ENCODE measurements around the gene SRD5A1. TPM values are rescaled to one million over a fixed set of nuclear protein-coding genes. Genes with fewer than 3 reads are reported as not detected.

SRD5A1 gene
- total RNA-seq, 1 donor from 2014 or later = 21.6 TPM

DNA sequence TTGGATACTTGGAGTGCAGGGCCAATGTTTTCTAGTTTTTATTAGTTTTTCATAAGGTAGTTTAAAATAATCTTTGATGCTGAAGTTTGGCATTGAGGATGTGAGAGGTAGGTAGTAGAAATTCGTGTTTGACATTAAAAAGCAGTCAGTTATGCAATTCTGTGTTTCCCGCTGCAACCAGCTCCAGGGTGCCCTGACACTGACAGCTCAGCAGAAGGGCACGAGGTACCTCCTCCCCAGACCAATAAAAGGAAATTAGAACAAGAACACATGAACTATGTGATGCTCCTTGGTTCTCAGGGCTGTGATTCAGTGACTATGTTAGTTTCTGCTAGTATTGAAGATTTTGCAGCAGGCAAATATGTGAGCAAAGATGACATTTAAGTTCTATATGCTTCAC is 40.6 kb upstream of the SRD5A1 start:
- no peaks in the 10 kb centered on the region for H3K4me1 Mint-ChIP-seq (ENCODE audit: unreplicated experiment)
- TF ChIP-seq, protein P1, sequence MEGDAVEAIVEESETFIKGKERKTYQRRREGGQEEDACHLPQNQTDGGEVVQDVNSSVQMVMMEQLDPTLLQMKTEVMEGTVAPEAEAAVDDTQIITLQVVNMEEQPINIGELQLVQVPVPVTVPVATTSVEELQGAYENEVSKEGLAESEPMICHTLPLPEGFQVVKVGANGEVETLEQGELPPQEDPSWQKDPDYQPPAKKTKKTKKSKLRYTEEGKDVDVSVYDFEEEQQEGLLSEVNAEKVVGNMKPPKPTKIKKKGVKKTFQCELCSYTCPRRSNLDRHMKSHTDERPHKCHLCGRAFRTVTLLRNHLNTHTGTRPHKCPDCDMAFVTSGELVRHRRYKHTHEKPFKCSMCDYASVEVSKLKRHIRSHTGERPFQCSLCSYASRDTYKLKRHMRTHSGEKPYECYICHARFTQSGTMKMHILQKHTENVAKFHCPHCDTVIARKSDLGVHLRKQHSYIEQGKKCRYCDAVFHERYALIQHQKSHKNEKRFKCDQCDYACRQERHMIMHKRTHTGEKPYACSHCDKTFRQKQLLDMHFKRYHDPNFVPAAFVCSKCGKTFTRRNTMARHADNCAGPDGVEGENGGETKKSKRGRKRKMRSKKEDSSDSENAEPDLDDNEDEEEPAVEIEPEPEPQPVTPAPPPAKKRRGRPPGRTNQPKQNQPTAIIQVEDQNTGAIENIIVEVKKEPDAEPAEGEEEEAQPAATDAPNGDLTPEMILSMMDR (IDR thresholded peaks at IDR 0.05; ENCODE audit: unreplicated experiment) = no peak
- no peak overlapping the region for H3K4me3 Mint-ChIP-seq (ENCODE audit: unreplicated experiment)
- H3K27ac Mint-ChIP-seq (ENCODE audit: unreplicated experiment) = no peak overlapping the region
- DNase-seq (ENCODE audit: low spot score) = no peak
- peaks cover 13% of the 10 kb centered on the region for H3K36me3 Mint-ChIP-seq (ENCODE audit: low read depth, unreplicated experiment)
- H3K27me3 Mint-ChIP-seq (ENCODE audit: unreplicated experiment) = no peaks in the 10 kb centered on the region
- no peaks in the 10 kb centered on the region for H3K9me3 Mint-ChIP-seq (ENCODE audit: unreplicated experiment)

GRCh38 chr5:6593148-6594016 is 39.9 kb upstream of the SRD5A1 start:
- H3K9me3 Mint-ChIP-seq (ENCODE audit: unreplicated experiment) = no peaks in the 10 kb centered on the region
- peaks cover 18% of the 10 kb centered on the region for H3K36me3 Mint-ChIP-seq (ENCODE audit: low read depth, unreplicated experiment)
- no peak overlapping the region for H3K27ac Mint-ChIP-seq (ENCODE audit: unreplicated experiment)
- DNase-seq (ENCODE audit: low spot score) = no peak
- H3K4me1 Mint-ChIP-seq (ENCODE audit: unreplicated experiment) = no peaks in the 10 kb centered on the region
- H3K27me3 Mint-ChIP-seq (ENCODE audit: unreplicated experiment) = no peaks in the 10 kb centered on the region
- TF ChIP-seq, protein P1 (IDR thresholded peaks at IDR 0.05; ENCODE audit: unreplicated experiment) = no peak
- no peak overlapping the region for H3K4me3 Mint-ChIP-seq (ENCODE audit: unreplicated experiment)

- Mint-ChIP-seq H3K4me1 (ENCODE audit: unreplicated experiment) (no peaks in the 10 kb centered on the region), H3K27me3 (ENCODE audit: unreplicated experiment) (no peaks in the 10 kb centered on the region), H3K36me3 (ENCODE audit: low read depth, unreplicated experiment) (peaks cover 23% of the 10 kb centered on the region), H3K4me3 (ENCODE audit: unreplicated experiment) (no peak overlapping the region), H3K9me3 (ENCODE audit: unreplicated experiment) (no peaks in the 10 kb centered on the region), H3K27ac (ENCODE audit: unreplicated experiment) (no peak overlapping the region)
- DNase-seq (ENCODE audit: low spot score) = no peak
- TF ChIP-seq, protein P1 (IDR thresholded peaks at IDR 0.05; ENCODE audit: unreplicated experiment) = no peak
Observed at GRCh38 chr5:6594066-6594465, 39.2 kb upstream of the SRD5A1 start.

DNA sequence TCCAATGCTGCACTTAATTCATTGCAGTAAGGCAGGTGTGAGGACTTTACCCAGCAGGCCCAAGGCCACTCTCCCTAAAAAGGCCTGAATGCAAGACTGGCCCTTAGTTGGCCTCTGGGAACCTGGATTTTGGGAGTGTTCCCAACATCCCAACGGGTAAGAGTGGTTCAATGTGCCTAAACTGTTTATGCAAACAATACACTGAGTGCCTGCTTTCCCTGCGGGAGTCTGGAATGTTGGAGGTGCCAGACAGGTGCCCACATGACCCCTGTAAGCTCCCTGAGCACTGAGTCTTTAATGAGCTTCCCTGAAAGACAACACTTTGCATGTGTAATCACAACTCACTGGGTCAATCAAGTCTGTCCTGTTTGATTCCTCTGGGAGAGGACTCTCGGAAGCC is 37.8 kb upstream of the SRD5A1 start:
- peaks cover 32% of the 10 kb centered on the region for H3K36me3 Mint-ChIP-seq (ENCODE audit: low read depth, unreplicated experiment)
- no peak overlapping the region for H3K4me3 Mint-ChIP-seq (ENCODE audit: unreplicated experiment)
- H3K27ac Mint-ChIP-seq (ENCODE audit: unreplicated experiment) = no peak overlapping the region
- DNase-seq (ENCODE audit: low spot score) = no peak
- H3K9me3 Mint-ChIP-seq (ENCODE audit: unreplicated experiment) = no peaks in the 10 kb centered on the region
- TF ChIP-seq, protein P1 (IDR thresholded peaks at IDR 0.05; ENCODE audit: unreplicated experiment) = no peak
- H3K4me1 Mint-ChIP-seq (ENCODE audit: unreplicated experiment) = no peaks in the 10 kb centered on the region
- no peaks in the 10 kb centered on the region for H3K27me3 Mint-ChIP-seq (ENCODE audit: unreplicated experiment)

DNA sequence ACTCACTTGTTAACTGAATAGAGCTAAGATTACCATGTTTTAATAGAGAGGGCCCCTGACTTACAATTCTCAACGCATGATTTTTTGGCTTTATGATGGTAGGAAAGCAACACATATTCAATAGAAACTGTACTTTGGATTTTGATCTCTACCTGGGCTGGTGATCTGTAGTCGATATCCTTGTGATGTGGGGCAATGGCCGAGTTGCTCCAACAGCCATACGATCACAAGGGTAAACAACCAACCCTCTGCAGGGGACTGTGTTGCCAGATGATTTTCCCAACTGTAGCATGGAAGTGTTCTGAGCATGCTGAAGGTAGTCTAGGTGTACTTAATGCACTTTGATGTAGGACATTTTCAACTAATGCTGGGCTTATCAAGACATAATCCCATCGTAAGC is 36.9 kb upstream of the SRD5A1 start:
- no peak for DNase-seq (ENCODE audit: low spot score)
- Mint-ChIP-seq H3K36me3 (ENCODE audit: low read depth, unreplicated experiment) (peaks cover 42% of the 10 kb centered on the region), H3K4me1 (ENCODE audit: unreplicated experiment) (no peaks in the 10 kb centered on the region), H3K4me3 (ENCODE audit: unreplicated experiment) (no peak overlapping the region), H3K27me3 (ENCODE audit: unreplicated experiment) (no peaks in the 10 kb centered on the region), H3K9me3 (ENCODE audit: unreplicated experiment) (no peaks in the 10 kb centered on the region), H3K27ac (ENCODE audit: unreplicated experiment) (no peak overlapping the region)
- TF ChIP-seq, protein P1 (IDR thresholded peaks at IDR 0.05; ENCODE audit: unreplicated experiment) = no peak

Data from endothelial cell (in vitro differentiated cells).